ENCODE measurements around the gene SRC.

GRCh38 chr20:37392441-37393195 is 46.7 kb downstream of the SRC start:
- TF ChIP-seq PATZ1 (CRISPR knock-in tag; IDR thresholded peaks at IDR 0.05; ENCODE audit: borderline replicate concordance) (no peak), RARB (CRISPR knock-in tag; IDR thresholded peaks at IDR 0.05) (no peak), ZNF70 (CRISPR knock-in tag; IDR thresholded peaks at IDR 0.05) (no peak), ZFP3 (CRISPR knock-in tag; IDR thresholded peaks at IDR 0.05) (no peak), ZC3H10 (CRISPR knock-in tag; IDR thresholded peaks at IDR 0.05) (no peak), CREB5 (CRISPR knock-in tag; IDR thresholded peaks at IDR 0.05; ENCODE audit: low read depth) (no peak), ARNTL (CRISPR knock-in tag; IDR thresholded peaks at IDR 0.05; ENCODE audit: borderline replicate concordance, low read depth) (no peak), ZNF565 (CRISPR knock-in tag; conservative IDR thresholded peaks at IDR 0.05; ENCODE audit: low read depth) (no peak), CSRNP3 (CRISPR knock-in tag; IDR thresholded peaks at IDR 0.05) (no peak), GLIS3 (CRISPR knock-in tag; IDR thresholded peaks at IDR 0.05) (no peak), SNAI2 (CRISPR knock-in tag; IDR thresholded peaks at IDR 0.05) (no peak), TCF4 (CRISPR knock-in tag; IDR thresholded peaks at IDR 0.05; ENCODE audit: borderline replicate concordance) (no peak)
